Measurements from ENCODE around the gene A2M. TPM values are rescaled to one million over a fixed set of nuclear protein-coding genes. Genes with fewer than 3 reads are reported as not detected.

A2M gene
- total and polyA plus RNA-seq, 4 donors: 268 to 2,389 (median 1,708) TPM

DNA sequence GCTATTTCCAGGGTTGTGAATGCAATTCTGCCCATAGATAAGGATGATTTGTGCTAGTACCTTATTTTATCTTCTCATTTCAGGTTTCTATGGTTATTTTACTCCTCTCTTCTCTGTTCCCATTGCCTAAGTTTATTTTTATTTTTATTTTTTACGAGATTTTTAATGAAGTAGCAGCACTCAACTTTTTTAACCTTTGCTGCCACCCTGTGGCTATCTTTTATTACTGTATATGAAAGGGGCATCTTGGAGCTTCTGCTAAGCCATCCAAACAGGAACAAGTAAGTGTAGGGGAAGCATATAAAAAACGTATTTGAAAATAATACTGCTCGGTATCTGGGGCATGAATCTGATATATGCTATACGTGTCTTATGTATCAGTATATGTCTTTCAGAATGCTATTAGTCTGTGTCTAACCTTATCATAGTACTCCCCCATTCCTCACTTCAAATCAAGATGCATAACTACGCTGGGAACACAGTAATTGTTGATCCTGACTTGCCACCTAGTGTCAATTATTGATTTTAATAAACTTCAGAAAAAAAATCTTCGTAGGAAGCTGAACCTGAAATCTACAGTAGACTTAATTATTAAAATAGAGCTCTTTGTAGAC lies 66.1 kb downstream of the A2M start:
- Histone ChIP-seq H3K27me3 (ENCODE audit: control insufficient read depth in 1 of 2, insufficient read depth in 2 of 2, low read length in 1 of 2) (no peaks in the 10 kb centered on the region), H3K4me1 (ENCODE audit: control insufficient read depth in 1 of 2, insufficient read depth in 2 of 2, low read length in 2 of 2) (no peaks in the 10 kb centered on the region), H3K9me3 (ENCODE audit: control insufficient read depth, low read length) (no peaks in the 10 kb centered on the region), H3K27ac (ENCODE audit: low read depth in 1 of 2, low read length in 2 of 2) (no peak overlapping the region), H3K4me3 (ENCODE audit: low read length in 2 of 2) (no peak overlapping the region), H3K36me3 (ENCODE audit: control insufficient read depth in 1 of 2, insufficient read depth in 2 of 2, low read length in 1 of 2) (no peaks in the 10 kb centered on the region)
- DNase-seq (no peak), ATAC-seq (ENCODE audit: low FRiP score) (peak; percentile 57)
- intact Hi-C loops (cut with DNase I): loop anchor here (5.0 to 10.0 kb wide), 3 partner anchors 97 to 505 kb away; partner anchors contain the start of genes MFAP5 (in 2 of the 2) and CLEC4E (in 1 of the 2)
- 17 to 21% methylated on average over 6 of the region's 6 CpGs for WGBS, 2 donors

DNA sequence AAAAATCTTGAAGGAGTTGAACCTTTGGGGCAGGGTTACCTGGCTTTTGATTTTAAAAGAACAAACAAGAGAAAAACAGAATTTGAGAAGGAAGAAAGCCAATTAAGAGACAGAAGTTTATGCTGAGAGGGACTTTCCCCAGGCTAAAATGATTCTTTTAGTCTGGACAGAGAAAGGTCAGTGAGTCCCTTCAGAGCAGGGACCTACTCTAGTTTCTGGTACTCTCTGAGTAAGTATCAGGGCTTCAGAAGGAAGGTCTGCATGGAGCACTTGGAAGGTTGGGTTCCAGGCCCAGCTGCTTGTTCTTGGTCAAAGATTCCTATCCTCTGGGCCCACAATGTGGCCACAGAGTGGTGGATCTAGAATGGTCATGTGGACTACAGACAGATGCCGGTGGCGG lies 66.8 kb downstream of the A2M start:
- H3K36me3 ChIP-seq (ENCODE audit: control insufficient read depth in 1 of 2, insufficient read depth in 2 of 2, low read length in 1 of 2): no peaks in the 10 kb centered on the region
- ATAC-seq (ENCODE audit: low FRiP score) (no peak), DNase-seq (no peak)
- intact Hi-C loops (cut with DNase I): loop anchor here (5.0 to 10.0 kb wide), 3 partner anchors 97 to 504 kb away; partner anchors contain the start of genes MFAP5 (in 2 of the 2) and CLEC4E (in 1 of the 2)
- no peaks in the 10 kb centered on the region for H3K4me1 ChIP-seq (ENCODE audit: control insufficient read depth in 1 of 2, insufficient read depth in 2 of 2, low read length in 2 of 2)
- WGBS, 2 donors: 97 to 98% methylated on average over 2 of the region's 2 CpGs
- no peak overlapping the region for H3K4me3 ChIP-seq (ENCODE audit: low read length in 2 of 2)
- H3K27ac ChIP-seq (ENCODE audit: low read depth in 1 of 2, low read length in 2 of 2): no peak overlapping the region
- H3K9me3 ChIP-seq (ENCODE audit: control insufficient read depth, low read length): no peaks in the 10 kb centered on the region
- H3K27me3 ChIP-seq (ENCODE audit: control insufficient read depth in 1 of 2, insufficient read depth in 2 of 2, low read length in 1 of 2): no peaks in the 10 kb centered on the region

DNA sequence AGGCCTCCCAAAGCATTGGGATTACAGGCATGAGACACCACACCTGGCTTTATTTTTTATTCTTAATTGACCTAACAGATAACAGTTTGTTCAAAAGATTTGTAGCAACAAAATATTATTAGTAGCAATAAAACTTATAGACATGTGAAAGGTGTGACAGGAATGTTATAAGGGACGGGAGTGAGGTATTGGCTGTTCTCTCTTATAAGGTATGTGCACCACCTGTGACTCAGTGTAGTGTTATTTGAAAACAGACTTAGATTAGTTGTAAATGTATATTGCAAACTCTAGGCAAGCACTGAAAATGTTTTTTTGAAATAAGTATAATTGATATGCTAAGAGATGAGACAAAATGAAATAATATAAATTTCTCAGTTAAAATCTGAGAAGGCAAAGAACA lies 68.6 kb downstream of the A2M start:
- H3K36me3 ChIP-seq (ENCODE audit: control insufficient read depth in 1 of 2, insufficient read depth in 2 of 2, low read length in 1 of 2): no peaks in the 10 kb centered on the region
- intact Hi-C loops (cut with DNase I): loop anchor here (5.0 to 10.0 kb wide), 3 partner anchors 95 to 502 kb away; partner anchors contain the start of genes MFAP5 (in 2 of the 2) and CLEC4E (in 1 of the 2)
- ATAC-seq (ENCODE audit: low FRiP score): no peak
- H3K27ac ChIP-seq (ENCODE audit: low read depth in 1 of 2, low read length in 2 of 2): no peak overlapping the region
- DNase-seq: no peak
- H3K4me3 ChIP-seq (ENCODE audit: low read length in 2 of 2): no peak overlapping the region
- no peaks in the 10 kb centered on the region for H3K4me1 ChIP-seq (ENCODE audit: control insufficient read depth in 1 of 2, insufficient read depth in 2 of 2, low read length in 2 of 2)
- WGBS, 2 donors: 90 to 98% methylated on average over 1 of the region's 1 CpG
- no peaks in the 10 kb centered on the region for H3K27me3 ChIP-seq (ENCODE audit: control insufficient read depth in 1 of 2, insufficient read depth in 2 of 2, low read length in 1 of 2)
- H3K9me3 ChIP-seq (ENCODE audit: control insufficient read depth, low read length): no peaks in the 10 kb centered on the region

DNA sequence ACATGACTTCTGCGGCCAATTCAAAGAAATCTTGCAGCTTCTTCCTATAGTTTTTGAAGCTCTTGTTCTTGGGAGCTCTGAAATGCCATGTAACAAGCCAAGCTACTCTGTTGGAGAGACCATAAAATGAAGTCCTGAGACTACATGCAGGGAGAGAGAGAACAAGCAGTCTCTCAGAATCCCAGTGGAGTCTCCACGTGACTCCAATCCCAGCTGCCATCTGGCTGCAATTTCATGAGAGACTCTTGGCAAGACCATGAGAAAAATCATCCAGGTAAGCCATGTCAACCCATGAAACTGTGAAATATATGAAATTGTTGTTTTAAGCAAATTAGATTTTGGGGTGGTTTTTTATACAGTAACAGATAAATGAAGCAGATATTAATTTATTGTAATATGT lies 72.0 kb downstream of the A2M start:
- intact Hi-C loops (cut with DNase I): loop anchor here (5.0 to 10.0 kb wide), 3 partner anchors 91 to 499 kb away; partner anchors contain the start of genes MFAP5 (in 2 of the 2) and CLEC4E (in 1 of the 2)
- no peak for DNase-seq
- H3K4me1 ChIP-seq (ENCODE audit: control insufficient read depth in 1 of 2, insufficient read depth in 2 of 2, low read length in 2 of 2): no peaks in the 10 kb centered on the region
- no peak for ATAC-seq (ENCODE audit: low FRiP score)
- no peaks in the 10 kb centered on the region for H3K9me3 ChIP-seq (ENCODE audit: control insufficient read depth, low read length)
- H3K4me3 ChIP-seq (ENCODE audit: low read length in 2 of 2): no peak overlapping the region
- H3K27me3 ChIP-seq (ENCODE audit: control insufficient read depth in 1 of 2, insufficient read depth in 2 of 2, low read length in 1 of 2): no peaks in the 10 kb centered on the region
- H3K36me3 ChIP-seq (ENCODE audit: control insufficient read depth in 1 of 2, insufficient read depth in 2 of 2, low read length in 1 of 2): no peaks in the 10 kb centered on the region
- no peak overlapping the region for H3K27ac ChIP-seq (ENCODE audit: low read depth in 1 of 2, low read length in 2 of 2)
- WGBS, 2 donors: 70 to 78% methylated on average over 2 of the region's 2 CpGs

DNA sequence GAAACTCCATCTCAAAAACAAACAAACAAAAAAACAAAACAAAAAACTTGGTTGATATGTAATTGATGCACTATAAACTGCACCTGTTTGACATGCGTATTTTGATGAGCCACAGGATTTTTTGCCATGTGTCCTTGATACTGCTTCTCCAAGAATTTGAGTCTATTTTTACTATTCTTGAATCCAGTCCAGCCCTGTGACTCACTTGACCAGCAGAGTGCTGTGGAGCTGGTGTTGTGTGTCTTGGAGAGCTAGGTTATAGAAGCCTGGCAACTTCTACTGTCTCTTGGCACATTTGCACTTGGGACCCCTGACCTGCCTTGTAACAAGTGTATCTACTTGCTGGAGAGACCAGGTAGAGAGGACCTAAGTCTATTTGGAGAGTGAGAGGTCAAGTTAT lies 74.4 kb downstream of the A2M start:
- Histone ChIP-seq H3K9me3 (ENCODE audit: control insufficient read depth, low read length) (no peaks in the 10 kb centered on the region), H3K27ac (ENCODE audit: low read depth in 1 of 2, low read length in 2 of 2) (no peak overlapping the region), H3K27me3 (ENCODE audit: control insufficient read depth in 1 of 2, insufficient read depth in 2 of 2, low read length in 1 of 2) (no peaks in the 10 kb centered on the region), H3K4me1 (ENCODE audit: control insufficient read depth in 1 of 2, insufficient read depth in 2 of 2, low read length in 2 of 2) (no peaks in the 10 kb centered on the region), H3K36me3 (ENCODE audit: control insufficient read depth in 1 of 2, insufficient read depth in 2 of 2, low read length in 1 of 2) (no peaks in the 10 kb centered on the region), H3K4me3 (ENCODE audit: low read length in 2 of 2) (no peak overlapping the region)
- no peak for ATAC-seq (ENCODE audit: low FRiP score)
- 3 to 5% methylated on average over 1 of the region's 1 CpG for WGBS, 2 donors
- intact Hi-C loops (cut with DNase I): loop anchor here (5.0 to 10.0 kb wide), 3 partner anchors 89 to 497 kb away; partner anchors contain the start of genes MFAP5 (in 2 of the 2) and CLEC4E (in 1 of the 2)
- DNase-seq: no peak

DNA sequence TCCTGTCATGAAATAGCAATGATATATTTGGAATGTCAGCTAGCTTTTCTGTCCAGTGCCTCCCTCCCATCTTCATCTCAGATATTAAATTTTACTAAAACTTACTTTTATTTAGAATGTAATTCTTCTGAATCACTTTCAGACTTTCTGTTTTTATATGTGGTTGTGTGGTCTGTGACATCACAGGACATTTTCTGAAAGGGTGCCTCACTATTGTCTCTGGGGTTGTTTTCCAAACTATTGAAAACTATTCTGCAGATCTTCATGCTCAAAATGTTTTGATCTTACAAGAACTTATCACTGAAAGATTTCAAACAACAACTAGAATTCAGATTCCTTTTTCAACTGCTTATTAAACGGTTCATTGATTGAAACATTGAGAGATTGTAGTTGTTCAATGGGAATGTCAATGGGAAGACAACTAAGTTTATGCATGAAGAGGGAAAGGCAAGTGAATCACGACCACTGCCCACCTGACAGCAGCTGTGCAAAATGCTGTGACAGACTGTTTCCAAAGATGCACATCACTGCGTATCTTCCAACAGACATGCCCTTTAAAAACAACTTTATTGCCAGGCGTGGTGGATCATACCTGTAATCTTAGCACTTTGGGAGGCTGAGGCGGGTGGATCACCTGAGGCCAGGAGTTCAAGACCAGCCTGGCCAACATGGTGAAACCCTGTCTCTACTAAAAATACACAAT lies 75.1 kb downstream of the A2M start:
- DNase-seq (no peak), ATAC-seq (ENCODE audit: low FRiP score) (no peak)
- H3K9me3 ChIP-seq (ENCODE audit: control insufficient read depth, low read length): no peaks in the 10 kb centered on the region
- no peak overlapping the region for H3K4me3 ChIP-seq (ENCODE audit: low read length in 2 of 2)
- H3K36me3 ChIP-seq (ENCODE audit: control insufficient read depth in 1 of 2, insufficient read depth in 2 of 2, low read length in 1 of 2): no peaks in the 10 kb centered on the region
- WGBS, 2 donors: 74 to 76% methylated on average over 5 of the region's 5 CpGs
- no peak overlapping the region for H3K27ac ChIP-seq (ENCODE audit: low read depth in 1 of 2, low read length in 2 of 2)
- no peaks in the 10 kb centered on the region for H3K27me3 ChIP-seq (ENCODE audit: control insufficient read depth in 1 of 2, insufficient read depth in 2 of 2, low read length in 1 of 2)
- intact Hi-C loops (cut with DNase I): loop anchor here (5.0 to 10.0 kb wide), 3 partner anchors 88 to 496 kb away; partner anchors contain the start of genes MFAP5 (in 2 of the 2) and CLEC4E (in 1 of the 2)
- H3K4me1 ChIP-seq (ENCODE audit: control insufficient read depth in 1 of 2, insufficient read depth in 2 of 2, low read length in 2 of 2): no peaks in the 10 kb centered on the region

DNA sequence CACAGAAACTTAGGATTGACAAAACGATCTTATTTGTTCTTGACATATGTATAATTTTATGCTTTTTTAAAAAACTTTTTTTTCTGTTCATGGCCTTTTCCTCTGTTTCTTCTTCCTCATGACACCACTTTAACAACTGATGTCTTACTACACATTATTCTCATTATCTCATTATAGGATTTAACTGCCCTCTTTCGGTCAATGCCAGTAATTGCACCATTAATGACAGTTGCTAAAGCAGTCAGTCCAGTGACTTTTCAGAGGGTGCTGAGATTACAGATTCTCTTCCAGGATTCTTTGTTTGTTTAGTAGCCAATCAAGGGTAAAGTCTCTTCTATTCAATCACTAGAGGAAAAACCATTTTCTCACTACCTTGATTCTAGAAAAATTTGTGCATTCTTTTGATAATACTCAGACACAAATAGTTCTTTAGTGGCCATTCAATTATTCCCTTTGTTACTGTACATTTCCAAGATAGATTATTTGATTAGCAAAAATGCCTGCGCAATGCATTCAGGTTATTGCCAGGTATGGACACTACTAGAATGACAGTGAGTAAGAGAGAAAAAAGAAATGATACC lies 76.2 kb downstream of the A2M start:
- 12 to 13% methylated on average over 3 of the region's 3 CpGs for WGBS, 2 donors
- no peaks in the 10 kb centered on the region for H3K36me3 ChIP-seq (ENCODE audit: control insufficient read depth in 1 of 2, insufficient read depth in 2 of 2, low read length in 1 of 2)
- H3K27me3 ChIP-seq (ENCODE audit: control insufficient read depth in 1 of 2, insufficient read depth in 2 of 2, low read length in 1 of 2): no peaks in the 10 kb centered on the region
- intact Hi-C loops (cut with DNase I): loop anchor here in 1 of 2 donors (10.0 kb wide), 1 partner anchor 495 kb away; the partner anchor contains the start of gene CLEC4E
- H3K27ac ChIP-seq (ENCODE audit: low read depth in 1 of 2, low read length in 2 of 2): no peak overlapping the region
- ATAC-seq (ENCODE audit: low FRiP score) (peak; percentile 79), DNase-seq (no peak)
- H3K4me3 ChIP-seq (ENCODE audit: low read length in 2 of 2): no peak overlapping the region
- no peaks in the 10 kb centered on the region for H3K9me3 ChIP-seq (ENCODE audit: control insufficient read depth, low read length)
- no peaks in the 10 kb centered on the region for H3K4me1 ChIP-seq (ENCODE audit: control insufficient read depth in 1 of 2, insufficient read depth in 2 of 2, low read length in 2 of 2)

DNA sequence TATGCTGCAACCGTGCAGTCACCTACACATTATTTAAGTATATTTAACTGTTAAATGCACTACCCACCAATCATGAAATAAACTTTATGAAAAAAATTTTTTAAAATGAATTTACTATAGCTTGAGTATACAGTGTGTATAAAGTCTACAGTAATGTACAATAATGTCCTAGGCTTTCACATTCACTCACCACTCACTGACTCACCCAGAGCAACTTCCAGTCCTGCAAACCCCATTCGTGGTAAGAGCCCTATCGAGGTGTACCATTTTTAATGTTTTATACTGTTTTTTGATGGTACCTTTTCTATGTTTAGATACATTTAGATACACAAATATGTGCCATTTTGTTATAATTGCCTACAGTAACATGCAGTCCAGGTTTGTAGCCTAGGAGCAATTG lies 78.3 kb downstream of the A2M start:
- H3K27me3 ChIP-seq (ENCODE audit: control insufficient read depth in 1 of 2, insufficient read depth in 2 of 2, low read length in 1 of 2): no peaks in the 10 kb centered on the region
- H3K4me1 ChIP-seq (ENCODE audit: control insufficient read depth in 1 of 2, insufficient read depth in 2 of 2, low read length in 2 of 2): no peaks in the 10 kb centered on the region
- intact Hi-C loops (cut with DNase I): loop anchor here in 1 of 2 donors (10.0 kb wide), 1 partner anchor 493 kb away; the partner anchor contains the start of gene CLEC4E
- H3K27ac ChIP-seq (ENCODE audit: low read depth in 1 of 2, low read length in 2 of 2): no peak overlapping the region
- H3K36me3 ChIP-seq (ENCODE audit: control insufficient read depth in 1 of 2, insufficient read depth in 2 of 2, low read length in 1 of 2): no peaks in the 10 kb centered on the region
- H3K9me3 ChIP-seq (ENCODE audit: control insufficient read depth, low read length): no peaks in the 10 kb centered on the region
- 89 to 95% methylated on average over 3 of the region's 3 CpGs for WGBS, 2 donors
- DNase-seq (no peak), ATAC-seq (ENCODE audit: low FRiP score) (no peak)
- H3K4me3 ChIP-seq (ENCODE audit: low read length in 2 of 2): no peak overlapping the region

Measured in aorta (tissue), 5 donors.